ENCODE data around the gene ABHD17B.
"Not testable (repeated sequence)": the region's sequence is repeated elsewhere in the genome, so short reads cannot be mapped to it uniquely, and the experiment has no call there.

The ABHD17B gene

DNA sequence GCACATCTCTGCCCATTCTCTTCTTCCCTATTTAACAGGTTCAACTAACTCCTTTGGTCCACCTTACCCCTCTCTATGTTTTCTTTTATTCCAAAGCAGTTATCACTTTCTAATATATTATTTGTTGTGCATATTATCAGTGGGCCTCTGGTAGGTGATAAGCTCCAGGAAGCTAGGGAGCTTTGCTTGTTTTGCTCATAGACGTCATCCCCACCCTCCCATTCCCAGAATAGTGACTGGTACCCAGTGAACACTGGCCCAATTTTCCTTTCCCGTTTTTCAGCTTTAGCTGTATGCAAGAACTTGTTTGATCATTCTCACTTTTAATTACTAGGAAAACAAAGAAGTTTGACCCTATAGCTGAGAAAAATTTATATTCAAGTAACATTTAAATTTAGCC lies 6.9 kb downstream of the ABHD17B start:
- TF ChIP-seq, protein P1, sequence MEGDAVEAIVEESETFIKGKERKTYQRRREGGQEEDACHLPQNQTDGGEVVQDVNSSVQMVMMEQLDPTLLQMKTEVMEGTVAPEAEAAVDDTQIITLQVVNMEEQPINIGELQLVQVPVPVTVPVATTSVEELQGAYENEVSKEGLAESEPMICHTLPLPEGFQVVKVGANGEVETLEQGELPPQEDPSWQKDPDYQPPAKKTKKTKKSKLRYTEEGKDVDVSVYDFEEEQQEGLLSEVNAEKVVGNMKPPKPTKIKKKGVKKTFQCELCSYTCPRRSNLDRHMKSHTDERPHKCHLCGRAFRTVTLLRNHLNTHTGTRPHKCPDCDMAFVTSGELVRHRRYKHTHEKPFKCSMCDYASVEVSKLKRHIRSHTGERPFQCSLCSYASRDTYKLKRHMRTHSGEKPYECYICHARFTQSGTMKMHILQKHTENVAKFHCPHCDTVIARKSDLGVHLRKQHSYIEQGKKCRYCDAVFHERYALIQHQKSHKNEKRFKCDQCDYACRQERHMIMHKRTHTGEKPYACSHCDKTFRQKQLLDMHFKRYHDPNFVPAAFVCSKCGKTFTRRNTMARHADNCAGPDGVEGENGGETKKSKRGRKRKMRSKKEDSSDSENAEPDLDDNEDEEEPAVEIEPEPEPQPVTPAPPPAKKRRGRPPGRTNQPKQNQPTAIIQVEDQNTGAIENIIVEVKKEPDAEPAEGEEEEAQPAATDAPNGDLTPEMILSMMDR (IDR thresholded peaks at IDR 0.05; ENCODE audit: low read length, missing control alignments), result no peak
- DNase-seq (ENCODE audit: low read depth), result no peak
- H3K4me3 ChIP-seq (replicated peaks; ENCODE audit: low read depth, low read length), result no peak overlapping the region

DNA sequence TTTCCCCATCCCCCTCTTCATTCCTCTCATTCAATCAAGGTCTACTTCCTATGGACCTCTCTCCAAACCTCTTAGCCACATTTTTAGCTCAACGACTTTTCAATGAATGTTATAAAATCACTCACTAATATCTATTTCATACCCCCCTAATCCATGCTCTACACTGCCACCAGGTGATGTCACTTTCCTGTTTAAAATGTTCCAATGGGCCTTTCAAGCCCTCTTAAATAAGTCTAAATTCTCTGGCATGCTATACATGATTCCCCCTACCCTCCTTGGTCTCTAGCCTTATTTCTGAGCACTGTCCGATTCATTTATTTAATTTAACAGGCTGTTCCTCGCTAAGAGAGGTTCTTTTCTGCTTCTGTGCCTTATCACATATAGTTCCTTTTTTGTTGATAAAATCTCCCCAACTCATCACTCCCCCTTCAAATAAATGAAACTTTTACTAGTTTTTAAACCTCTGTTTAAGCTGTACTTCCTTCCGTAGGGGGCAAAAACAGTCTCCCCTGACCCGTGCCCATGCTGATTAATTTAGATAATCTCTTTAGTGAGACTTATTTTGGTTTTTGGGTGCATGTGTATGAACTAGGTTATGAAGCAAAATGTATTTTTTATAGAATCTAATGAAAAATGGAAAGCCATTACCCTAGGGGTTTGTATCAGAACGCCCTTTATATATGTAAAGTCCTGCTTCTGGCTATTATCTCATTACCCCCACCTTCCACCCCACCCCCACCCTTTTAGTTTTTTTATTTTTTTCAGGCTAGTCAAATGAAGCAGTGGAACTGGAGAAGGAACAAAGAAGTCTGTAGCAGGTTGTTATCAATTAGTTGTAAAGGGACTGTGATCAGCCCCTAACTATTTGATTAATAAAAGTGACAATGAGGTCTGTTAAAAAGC lies 9.0 kb downstream of the ABHD17B start:
- TF ChIP-seq, protein P1 (IDR thresholded peaks at IDR 0.05; ENCODE audit: low read length, missing control alignments), result no peak
- no peak for DNase-seq (ENCODE audit: low read depth)
- H3K4me3 ChIP-seq (replicated peaks; ENCODE audit: low read depth, low read length), result no peak overlapping the region

- not testable (repeated sequence) for DNase-seq (ENCODE audit: low read depth); H3K4me3 ChIP-seq (replicated peaks; ENCODE audit: low read depth, low read length)
These were observed 12.2 kb downstream of the ABHD17B start for GRCh38 chr9:71898756-71899155.

- TF ChIP-seq, protein P1 (IDR thresholded peaks at IDR 0.05; ENCODE audit: low read length, missing control alignments), result no peak
- DNase-seq (ENCODE audit: low read depth), result no peak
- H3K4me3 ChIP-seq (replicated peaks; ENCODE audit: low read depth, low read length), result no peak overlapping the region
These were observed 13.4 kb downstream of the ABHD17B start for GRCh38 chr9:71897577-71897976.

GRCh38 chr9:71896761-71897160 lies 14.2 kb downstream of the ABHD17B start:
- TF ChIP-seq, protein P1 (IDR thresholded peaks at IDR 0.05; ENCODE audit: low read length, missing control alignments), result no peak
- no peak for DNase-seq (ENCODE audit: low read depth)
- no peak overlapping the region for H3K4me3 ChIP-seq (replicated peaks; ENCODE audit: low read depth, low read length)

DNA sequence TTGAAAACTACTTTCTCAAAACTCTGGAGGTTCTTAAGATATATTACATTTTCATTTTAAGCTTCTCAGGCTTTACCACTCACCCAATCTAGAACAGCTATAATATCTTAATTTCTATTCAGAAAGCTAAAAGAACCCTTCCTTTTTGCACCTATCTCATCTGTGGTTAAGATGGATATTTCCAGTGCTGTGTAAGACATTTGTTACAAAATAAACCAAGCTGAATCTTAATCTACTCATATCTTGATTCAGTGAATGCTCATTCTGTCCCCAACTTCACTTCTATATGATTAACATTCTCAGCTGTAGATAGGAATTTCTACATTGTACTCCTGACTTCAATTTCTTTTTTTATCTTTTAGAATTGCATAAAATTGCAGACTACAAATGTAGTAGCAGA lies 15.0 kb downstream of the ABHD17B start:
- H3K4me3 ChIP-seq (replicated peaks; ENCODE audit: low read depth, low read length), result no peak overlapping the region
- TF ChIP-seq, protein P1 (IDR thresholded peaks at IDR 0.05; ENCODE audit: low read length, missing control alignments), result no peak
- no peak for DNase-seq (ENCODE audit: low read depth)

GRCh38 chr9:71895117-71895516 lies 15.9 kb downstream of the ABHD17B start:
- DNase-seq (ENCODE audit: low read depth), result peak; percentile 67

More at GRCh38 chr9:71895117-71895516, 15.9 kb downstream of the ABHD17B start:
- no peak overlapping the region for H3K4me3 ChIP-seq (replicated peaks; ENCODE audit: low read depth, low read length)
- TF ChIP-seq, protein P1 (IDR thresholded peaks at IDR 0.05; ENCODE audit: low read length, missing control alignments), result no peak

Data from fibroblast of pulmonary artery (primary cell).